NCI-H187 treated with DMSO at 0.1 percent for 48 hours (cell line): Measurements from ENCODE around the gene UNK.
"Not testable (repeated sequence)": the region's sequence is repeated elsewhere in the genome, so short reads cannot be mapped to it uniquely, and the experiment has no call there.

ENCODE experiments used
- DNase-seq: peaks from one replicate; lab custom pipeline; 2025; lab: John Stamatoyannopoulos, UW

Gene UNK

GRCh38 chr17:75853433-75853832 lies 68.8 kb downstream of the UNK start:
- no peak for DNase-seq

DNA sequence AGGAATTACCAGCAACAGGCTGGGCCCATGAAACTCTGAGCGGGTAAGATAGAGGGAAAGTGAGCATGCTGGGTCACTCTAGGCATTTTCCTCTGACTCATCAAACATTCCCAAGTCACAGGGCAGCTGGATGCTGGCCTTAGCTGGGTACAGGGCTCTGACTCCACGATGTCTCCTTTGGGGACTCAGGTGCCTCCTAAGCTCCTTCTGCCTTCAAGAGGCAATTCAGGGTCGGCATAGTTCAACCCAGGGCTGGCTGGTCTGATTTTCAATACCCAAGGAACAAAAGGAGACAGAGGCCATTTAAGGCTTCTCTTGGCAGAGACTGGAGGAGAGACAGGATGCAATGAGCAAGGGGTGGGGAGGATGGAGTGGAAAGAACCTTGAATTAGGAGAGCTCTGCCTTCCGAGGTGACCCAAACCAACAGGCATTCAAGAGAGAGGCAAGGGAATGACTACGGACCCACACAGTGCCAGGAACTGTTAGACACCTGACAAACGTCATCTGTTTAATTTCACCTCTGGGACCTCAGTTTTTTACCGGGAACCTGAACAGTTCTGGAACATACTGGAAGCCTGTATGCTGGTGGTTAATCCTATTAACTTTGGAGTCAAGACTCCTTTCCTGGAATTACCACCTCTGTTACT lies 69.6 kb downstream of the UNK start:
- no peak for DNase-seq

DNA sequence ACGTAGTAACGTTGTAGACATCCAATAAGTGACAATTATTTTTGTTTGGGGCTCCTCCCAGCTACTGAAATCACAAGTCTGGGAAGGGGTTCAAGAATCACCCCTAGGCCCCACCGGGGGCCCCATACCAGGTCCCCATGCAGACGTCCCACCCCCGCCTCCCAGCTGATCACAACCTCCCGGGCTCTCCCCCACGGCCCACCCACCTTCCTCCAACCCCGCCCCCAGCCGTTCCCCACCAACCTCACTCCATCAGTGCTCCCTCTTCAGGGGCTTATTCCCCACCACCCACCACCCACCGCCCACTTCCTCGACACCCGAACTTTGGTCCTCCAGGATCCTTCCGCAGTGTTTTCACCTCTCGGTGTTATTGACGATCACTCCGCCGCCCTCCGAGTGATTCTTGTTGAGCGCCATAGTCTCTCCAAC lies 70.3 kb downstream of the UNK start:
- no peak for DNase-seq

DNA sequence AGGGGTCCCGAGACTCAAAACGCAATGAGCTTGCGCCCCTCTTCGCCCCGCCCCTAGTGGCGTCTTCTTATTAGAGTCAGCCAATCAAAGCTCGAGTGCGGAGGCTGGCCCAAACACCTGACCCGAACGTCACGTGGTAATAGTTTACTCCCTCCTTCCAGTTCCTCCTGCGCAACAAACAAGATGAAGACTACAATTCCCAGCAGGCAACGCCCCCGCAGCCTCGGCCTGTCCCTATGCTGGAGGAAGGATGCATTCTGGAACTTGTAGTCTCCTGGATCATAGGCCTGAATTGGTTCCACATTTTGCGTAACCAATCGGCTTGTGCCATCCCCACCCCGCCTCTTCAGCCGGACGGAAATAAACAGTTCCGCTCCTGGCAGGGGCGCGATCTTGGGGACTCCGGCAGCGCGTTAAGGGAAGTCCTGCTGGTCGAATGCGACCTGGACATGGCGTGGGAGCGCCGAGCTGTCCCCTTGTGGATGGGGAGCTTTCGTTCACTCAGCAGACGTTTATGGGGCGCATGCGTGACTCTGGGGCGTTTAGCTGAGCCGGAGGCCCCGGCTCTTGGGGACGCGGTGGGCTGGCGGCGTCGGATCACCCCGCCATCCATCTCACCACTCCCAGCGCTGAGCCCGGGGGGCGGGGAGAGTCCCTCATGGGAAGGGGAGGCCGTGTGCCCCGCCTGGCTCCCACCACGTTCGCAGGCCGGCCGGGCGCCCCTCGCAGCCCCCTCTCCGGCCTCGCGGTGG lies 70.9 kb downstream of the UNK start, which contains the start of gene WBP2:
Gene WBP2, minus strand, starts transcription at position 26 of the 752 bp plus-strand sequence. CDS start 38 bp downstream, outside the sequence.
- peak; percentile 98 for DNase-seq

DNA sequence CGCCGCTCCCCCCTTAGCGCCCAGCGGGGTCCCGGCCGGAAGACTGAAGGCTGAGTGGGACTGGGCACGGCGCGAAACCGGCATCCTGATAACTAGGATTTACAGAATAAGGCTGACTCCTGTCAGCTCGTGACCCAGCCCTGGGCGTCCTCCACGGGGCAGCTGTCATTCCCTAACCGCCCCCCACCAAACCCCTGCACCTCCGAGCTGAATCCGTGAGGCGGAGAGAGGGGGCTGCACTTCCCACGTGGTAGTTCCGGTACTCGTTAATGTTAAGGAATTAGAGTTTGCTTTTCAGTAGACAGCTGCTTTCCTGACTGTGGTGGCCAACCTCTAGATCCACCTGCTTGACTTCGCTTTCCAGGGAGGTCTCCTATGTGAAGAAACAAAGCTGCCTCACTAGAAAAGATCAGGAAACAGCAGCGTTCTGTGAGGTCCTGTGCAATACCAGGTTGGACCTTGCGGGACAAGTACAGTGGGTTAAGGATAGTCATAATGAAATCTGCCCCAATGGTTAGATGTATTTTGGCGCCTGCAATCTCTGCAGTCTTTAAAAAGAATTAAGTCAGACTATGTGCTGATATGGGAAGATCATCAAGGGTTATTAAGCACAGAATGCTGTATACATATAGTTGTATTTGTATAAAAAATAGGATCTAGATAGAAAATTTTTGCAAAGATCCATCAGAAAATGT lies 71.6 kb downstream of the UNK start:
- no peak for DNase-seq

DNA sequence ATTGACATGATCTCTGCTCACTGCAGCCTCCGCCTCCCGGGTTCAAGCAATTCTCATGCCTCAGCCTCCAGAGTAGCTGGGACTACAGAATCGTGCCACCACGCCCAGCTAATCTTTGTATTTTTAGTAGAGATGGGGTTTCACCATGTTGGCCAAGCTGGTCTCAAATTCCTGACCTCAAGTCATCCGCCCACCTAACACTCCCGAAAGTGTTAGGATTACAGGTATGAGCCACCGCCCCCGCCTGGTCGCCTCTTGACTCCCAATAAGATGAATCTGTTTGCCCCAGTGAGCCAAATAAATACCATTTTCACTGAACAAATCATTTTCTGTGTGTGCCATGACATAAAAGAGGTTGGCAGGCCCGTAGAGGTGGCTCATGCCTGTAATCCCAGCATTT lies 74.8 kb downstream of the UNK start:
- not testable (repeated sequence) for DNase-seq

DNA sequence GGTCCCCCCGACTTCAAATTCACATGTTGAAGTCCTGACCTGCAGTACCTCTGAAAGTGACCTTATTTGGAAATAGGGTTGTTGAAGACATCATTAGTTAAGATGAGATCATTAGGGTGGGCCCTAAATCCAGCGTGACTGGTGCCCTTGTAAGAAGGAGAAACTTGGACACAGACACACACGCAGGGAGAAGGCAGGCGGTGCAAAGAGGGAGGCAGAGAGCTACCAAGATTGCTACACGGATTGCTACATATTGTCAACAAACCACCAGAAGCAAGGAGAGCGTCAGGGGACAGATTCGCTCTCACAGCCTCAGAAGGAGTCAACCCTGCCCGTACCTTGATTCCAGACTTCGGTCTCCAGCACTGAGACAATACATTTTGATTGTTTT lies 77.3 kb downstream of the UNK start:
- no peak for DNase-seq

- DNase-seq: no peak
Observed at GRCh38 chr17:75864448-75864871, 79.9 kb downstream of the UNK start.

- not testable (repeated sequence) for DNase-seq
Observed at GRCh38 chr17:75864887-75865286, 80.3 kb downstream of the UNK start.

- not testable (repeated sequence) for DNase-seq
Observed at GRCh38 chr17:75865404-75866188, 81.0 kb downstream of the UNK start.

DNA sequence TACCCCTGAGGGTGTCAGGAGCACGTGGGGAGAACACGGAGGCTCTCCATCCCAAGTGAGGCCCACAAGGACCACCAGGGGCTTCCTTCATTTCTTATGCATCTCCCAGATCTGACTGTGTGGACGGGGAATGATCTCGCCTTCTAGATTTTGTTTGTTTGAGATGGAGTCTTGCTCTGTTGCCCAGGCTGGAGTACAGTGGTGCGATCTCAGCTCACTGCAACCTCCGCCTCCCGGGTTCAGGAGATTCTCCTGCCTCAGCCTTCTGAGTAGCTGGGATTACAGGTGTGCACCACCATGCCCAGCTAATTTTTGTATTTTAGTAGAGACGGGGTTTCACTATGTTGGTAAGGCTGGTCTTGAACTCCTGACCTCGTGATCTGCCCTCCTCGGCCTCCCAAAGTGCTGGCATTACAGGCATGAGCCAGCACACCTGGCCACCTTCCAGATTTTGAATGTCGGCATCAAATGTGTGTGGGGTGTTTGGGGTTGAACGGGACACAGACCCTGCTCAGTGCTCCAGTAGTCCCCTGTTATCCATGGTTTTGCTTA lies 84.2 kb downstream of the UNK start:
- not testable (repeated sequence) for DNase-seq

DNA sequence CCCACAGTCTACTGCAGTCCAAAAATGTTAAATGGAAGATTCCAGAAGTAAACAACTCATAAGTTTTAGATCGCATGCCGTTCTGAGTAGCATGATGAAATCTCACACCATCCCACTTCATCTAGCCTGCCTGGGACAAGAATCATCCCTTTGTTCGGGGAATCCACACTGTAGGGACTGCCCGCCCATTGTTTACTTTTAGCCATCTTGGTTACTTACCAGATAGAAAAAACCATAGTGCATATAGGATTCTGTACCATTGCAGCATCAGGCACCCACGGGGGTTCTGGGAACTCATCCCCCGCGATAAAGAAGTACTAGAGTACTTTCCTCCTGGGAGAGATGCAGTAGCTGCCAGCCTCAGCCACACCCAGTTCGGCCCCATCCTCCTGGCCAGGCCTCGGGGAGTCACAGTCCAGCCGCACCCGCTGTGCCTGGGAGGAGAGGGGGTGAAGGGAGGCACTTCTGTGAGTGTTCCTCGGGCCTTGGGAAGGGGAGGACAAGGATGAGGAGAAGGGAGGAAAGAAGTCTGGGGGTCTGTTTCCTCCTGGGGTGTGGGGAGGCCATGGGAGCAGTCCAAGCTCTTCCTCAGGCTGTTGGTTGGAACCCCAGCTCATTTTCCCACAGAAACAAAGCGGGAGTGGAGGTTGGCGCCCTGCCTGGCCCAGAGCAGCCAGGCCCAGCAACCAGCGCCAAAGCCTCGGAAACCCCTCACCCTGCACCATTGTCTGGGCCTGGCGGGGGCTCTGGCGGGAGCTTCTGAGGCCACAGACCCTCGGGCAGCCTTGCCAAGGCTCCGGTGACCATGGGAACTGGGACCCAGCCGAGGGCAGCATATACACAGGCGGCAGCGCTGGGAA lies 84.9 kb downstream of the UNK start:
- DNase-seq: no peak

DNA sequence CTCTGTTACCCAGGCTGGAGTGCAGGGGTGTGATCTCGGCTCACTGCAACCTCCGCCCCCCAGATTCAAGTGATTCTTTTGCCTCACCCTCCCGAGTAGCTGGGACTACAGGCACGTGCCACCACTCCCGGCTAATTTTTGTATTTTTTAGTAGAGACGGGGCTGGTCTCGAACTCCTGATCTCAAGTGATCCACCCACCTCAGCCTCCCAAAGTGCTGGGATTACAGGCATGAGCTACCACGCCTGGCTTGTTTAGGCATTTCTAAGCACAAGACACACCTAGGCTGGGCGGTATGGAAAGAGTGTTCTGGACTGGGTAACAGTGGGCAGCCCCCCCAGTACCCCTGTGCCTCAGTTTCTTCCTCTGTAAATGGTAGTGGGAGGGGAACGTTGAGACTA lies 85.6 kb downstream of the UNK start:
- not testable (repeated sequence) for DNase-seq

- DNase-seq: no peak
Observed at GRCh38 chr17:75872434-75873351, 88.1 kb downstream of the UNK start.

- DNase-seq: no peak
Observed at GRCh38 chr17:75873587-75874322, 89.1 kb downstream of the UNK start.

GRCh38 chr17:75874323-75875181 lies 89.9 kb downstream of the UNK start:
- DNase-seq: no peak
